ENCODE data around the gene ISG15.
"Not testable (repeated sequence)": the region's sequence is repeated elsewhere in the genome, so short reads cannot be mapped to it uniquely, and the experiment has no call there.

The ISG15 gene

DNA sequence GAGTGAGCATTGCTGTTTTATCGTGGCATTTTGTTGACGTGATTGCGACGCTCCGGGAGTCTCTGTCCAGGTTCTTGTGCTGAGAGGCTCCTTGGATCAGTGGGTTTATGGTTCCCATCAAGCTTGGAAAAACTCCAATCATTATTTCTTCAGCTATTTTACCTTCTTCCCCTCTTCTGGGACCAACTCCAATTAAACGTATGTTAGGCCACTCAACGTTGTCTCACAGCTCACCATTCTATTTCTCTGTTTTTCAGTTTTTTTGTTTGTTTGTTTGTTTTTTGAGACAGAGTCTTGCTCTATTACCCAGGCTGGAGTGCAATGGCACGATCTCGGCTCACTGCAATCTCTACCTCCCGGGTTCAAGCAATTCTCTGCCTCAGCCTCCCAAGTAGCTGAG lies 21.4 kb upstream of the ISG15 start:
- ChIA-PET CTCF (interaction anchor here (1.4 kb wide), 1 partner anchor 9 kb away, joined by 3 read pairs; no protein-coding TSS in a partner anchor), POLR2A (no interaction called here)
- no peak for DNase-seq (ENCODE audit: extremely low spot score)

DNA sequence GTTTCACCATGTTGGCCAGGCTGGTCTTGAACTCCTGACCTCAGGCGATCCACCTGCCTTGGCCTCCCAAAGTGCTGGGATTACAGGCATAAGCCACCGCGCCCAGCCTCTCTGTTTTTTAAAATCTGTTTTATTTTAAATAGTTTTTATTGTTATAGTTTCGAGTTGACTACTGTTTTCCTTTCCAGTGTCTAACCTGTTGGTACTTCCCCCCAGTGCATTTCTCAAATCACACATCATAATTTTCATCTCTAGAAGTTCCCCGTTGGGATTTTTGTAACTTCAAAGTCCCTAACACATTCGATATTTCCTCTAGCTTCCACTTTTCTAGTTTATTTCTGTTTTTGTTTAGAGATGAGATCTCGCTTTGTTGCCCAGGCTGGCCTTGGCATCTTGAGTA lies 20.9 kb upstream of the ISG15 start:
- ChIA-PET POLR2A (interaction anchor here (0.8 kb wide), 1 partner anchor 13 kb away, joined by 3 read pairs; no protein-coding TSS in a partner anchor), CTCF (interaction anchor here (1.2 to 1.4 kb wide), 2 partner anchors 8 to 9 kb away, joined by 3 to 4 read pairs; no protein-coding TSS in a partner anchor)
- no peak for DNase-seq (ENCODE audit: extremely low spot score)
- TF ChIP-seq HDGF (IDR thresholded peaks at IDR 0.05; ENCODE audit: borderline replicate concordance) = no peak
- TF ChIP-seq CTBP1 (IDR thresholded peaks at IDR 0.05; ENCODE audit: borderline replicate concordance) = no peak
- no peak for TF ChIP-seq NFRKB (IDR thresholded peaks at IDR 0.05)
- no peak for TF ChIP-seq FOXM1 (IDR thresholded peaks at IDR 0.05; ENCODE audit: borderline replicate concordance)
- TF ChIP-seq ZNF384 (IDR thresholded peaks at IDR 0.05) = no peak
- TF ChIP-seq, protein P1, sequence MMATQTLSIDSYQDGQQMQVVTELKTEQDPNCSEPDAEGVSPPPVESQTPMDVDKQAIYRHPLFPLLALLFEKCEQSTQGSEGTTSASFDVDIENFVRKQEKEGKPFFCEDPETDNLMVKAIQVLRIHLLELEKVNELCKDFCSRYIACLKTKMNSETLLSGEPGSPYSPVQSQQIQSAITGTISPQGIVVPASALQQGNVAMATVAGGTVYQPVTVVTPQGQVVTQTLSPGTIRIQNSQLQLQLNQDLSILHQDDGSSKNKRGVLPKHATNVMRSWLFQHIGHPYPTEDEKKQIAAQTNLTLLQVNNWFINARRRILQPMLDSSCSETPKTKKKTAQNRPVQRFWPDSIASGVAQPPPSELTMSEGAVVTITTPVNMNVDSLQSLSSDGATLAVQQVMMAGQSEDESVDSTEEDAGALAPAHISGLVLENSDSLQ (IDR thresholded peaks at IDR 0.05) = no peak
- no peak for TF ChIP-seq TARDBP (IDR thresholded peaks at IDR 0.05)
- no peak for TF ChIP-seq ARNT (IDR thresholded peaks at IDR 0.05)
- TF ChIP-seq L3MBTL2 (conservative IDR thresholded peaks at IDR 0.05) = no peak
- TF ChIP-seq SUZ12 (IDR thresholded peaks at IDR 0.05) = no peak
- TF ChIP-seq ELF4 (IDR thresholded peaks at IDR 0.05) = no peak
- no peak for TF ChIP-seq SP1 (IDR thresholded peaks at IDR 0.05)
- no peak for TF ChIP-seq LEF1 (IDR thresholded peaks at IDR 0.05; ENCODE audit: borderline replicate concordance)
- no peak for TF ChIP-seq FOXK2 (IDR thresholded peaks at IDR 0.05)
- no peak for TF ChIP-seq FOXA1 (IDR thresholded peaks at IDR 0.05)

More for the DNA sequence above, 21.4 kb upstream of the ISG15 start:
- no peak for TF ChIP-seq TARDBP (IDR thresholded peaks at IDR 0.05)
- TF ChIP-seq ARNT (IDR thresholded peaks at IDR 0.05) = no peak
- TF ChIP-seq CTBP1 (IDR thresholded peaks at IDR 0.05; ENCODE audit: borderline replicate concordance) = no peak
- TF ChIP-seq HDGF (IDR thresholded peaks at IDR 0.05; ENCODE audit: borderline replicate concordance) = no peak
- TF ChIP-seq NFRKB (IDR thresholded peaks at IDR 0.05) = no peak
- TF ChIP-seq FOXM1 (IDR thresholded peaks at IDR 0.05; ENCODE audit: borderline replicate concordance) = no peak
- TF ChIP-seq BHLHE40 (IDR thresholded peaks at IDR 0.05; ENCODE audit: borderline replicate concordance) = no peak
- TF ChIP-seq, protein P1 (IDR thresholded peaks at IDR 0.05) = no peak
- no peak for TF ChIP-seq L3MBTL2 (conservative IDR thresholded peaks at IDR 0.05)
- no peak for TF ChIP-seq FOXK2 (IDR thresholded peaks at IDR 0.05)
- TF ChIP-seq ELF4 (IDR thresholded peaks at IDR 0.05) = no peak
- TF ChIP-seq LEF1 (IDR thresholded peaks at IDR 0.05; ENCODE audit: borderline replicate concordance) = no peak
- no peak for TF ChIP-seq FOXA1 (IDR thresholded peaks at IDR 0.05)
- no peak for TF ChIP-seq ZNF384 (IDR thresholded peaks at IDR 0.05)
- no peak for TF ChIP-seq SP1 (IDR thresholded peaks at IDR 0.05)
- no peak for TF ChIP-seq SUZ12 (IDR thresholded peaks at IDR 0.05)

DNA sequence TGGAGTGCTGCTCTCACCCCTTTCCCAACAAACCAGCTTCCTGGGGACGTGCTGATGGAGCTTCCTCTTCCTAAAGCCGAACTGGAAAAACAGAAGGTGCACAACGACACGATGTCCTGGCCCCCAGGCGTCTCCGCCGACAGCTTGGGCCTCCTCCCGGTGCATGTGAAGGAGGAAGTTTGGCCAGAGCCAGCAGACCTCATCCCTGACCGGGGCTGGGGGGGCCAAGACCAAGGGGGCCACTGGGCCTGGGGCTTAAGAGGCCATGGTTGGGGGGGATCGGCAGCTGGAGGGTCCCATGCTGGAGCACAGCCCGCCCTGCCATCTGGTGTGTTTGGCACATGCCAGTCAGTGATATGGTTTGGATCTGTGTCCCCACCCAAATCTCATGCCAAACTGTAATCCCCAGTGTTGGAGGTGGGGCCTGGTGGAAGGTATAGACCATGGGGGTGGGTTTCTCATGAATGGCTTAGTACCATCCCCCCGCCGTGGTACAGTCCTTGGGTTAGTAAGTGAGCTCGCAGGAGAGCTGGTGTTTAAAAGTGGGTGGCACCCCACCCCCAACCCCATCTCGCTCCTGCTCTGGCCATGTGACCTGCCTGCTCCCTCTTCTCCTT lies 19.8 kb upstream of the ISG15 start:
- ChIA-PET CTCF (interaction anchor here (0.7 to 1.2 kb wide), 2 partner anchors 9 to 257 kb away, joined by 3 to 4 read pairs; no protein-coding TSS in a partner anchor), POLR2A (interaction anchor here (0.8 kb wide), 1 partner anchor 14 kb away, joined by 3 read pairs; no protein-coding TSS in a partner anchor)
- no peak for DNase-seq (ENCODE audit: extremely low spot score)
- no peak for TF ChIP-seq FOXK2 (IDR thresholded peaks at IDR 0.05)

DNA sequence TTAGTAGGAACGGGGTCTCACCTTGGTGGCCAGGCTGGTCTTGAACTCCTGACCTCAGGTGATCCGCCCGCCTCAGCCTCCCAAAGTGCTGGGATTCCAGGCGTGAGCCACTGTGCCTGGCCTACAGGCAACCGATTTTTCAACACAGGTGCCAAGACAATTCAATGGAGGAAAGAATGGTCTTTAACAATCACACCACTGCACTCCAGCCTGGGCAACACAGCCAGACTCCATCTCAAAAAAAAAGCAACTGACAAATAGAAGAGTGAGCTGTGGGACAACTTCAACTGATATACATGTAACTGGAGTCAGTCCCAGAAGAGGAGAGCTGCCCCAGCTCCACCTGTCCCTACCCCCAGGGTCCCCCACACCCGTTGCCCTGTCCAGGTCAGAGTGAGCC lies 18.8 kb upstream of the ISG15 start:
- DNase-seq (ENCODE audit: extremely low spot score); CTCF ChIA-PET: not testable (repeated sequence)
- POLR2A ChIA-PET = interaction anchor here (0.6 to 0.9 kb wide), 3 partner anchors 11 to 90 kb away, joined by 3 to 4 read pairs (median 3); partner anchors contain the start of gene PERM1

DNA sequence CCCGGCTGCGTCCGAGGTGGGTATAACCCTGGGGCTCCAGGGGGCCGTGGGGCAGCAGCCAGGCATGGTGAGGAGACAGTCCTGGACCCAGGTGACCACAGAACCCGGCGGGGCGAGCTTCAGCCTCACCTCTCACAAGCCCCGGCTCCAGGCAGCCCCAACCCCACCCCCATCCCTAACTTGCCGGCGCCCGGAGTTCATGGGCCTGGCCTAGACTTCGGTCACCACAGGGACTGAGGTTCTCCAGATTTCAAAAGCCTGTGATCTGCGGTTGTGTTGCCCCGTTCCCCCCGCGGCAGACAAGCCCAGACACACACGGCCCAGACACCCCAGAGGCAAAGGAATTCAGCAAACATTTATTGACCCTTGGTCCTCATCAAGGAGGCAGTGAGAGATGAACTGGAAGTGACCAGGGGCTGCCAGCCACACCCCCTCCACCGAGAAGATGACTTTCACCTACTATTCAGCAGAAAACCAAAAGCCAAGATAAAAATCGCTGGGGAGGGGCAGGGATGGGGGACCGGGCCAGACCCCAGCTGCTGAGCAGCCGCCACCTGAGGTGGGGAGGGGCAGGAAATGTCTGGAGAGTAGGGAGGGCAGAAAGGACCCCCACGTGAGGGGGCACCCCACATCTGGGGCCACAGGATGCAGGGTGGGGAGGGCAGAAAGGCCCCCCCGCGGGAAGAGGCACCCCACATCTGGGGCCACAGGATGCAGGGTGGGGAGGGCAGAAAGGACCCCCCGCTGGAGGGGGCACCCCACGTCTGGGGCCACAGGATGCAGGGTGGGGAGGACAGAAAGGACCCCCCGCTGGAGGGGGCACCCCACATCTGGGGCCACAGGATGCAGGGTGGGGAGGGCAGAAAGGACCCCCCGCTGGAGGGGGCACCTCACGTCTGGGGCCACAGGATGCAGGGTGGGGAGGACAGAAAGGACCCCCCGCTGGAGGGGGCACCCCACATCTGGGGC lies 17.3 kb upstream of the ISG15 start:
- TF ChIP-seq SP1 (IDR thresholded peaks at IDR 0.05) (no peak), TARDBP (IDR thresholded peaks at IDR 0.05) (no peak), SUZ12 (IDR thresholded peaks at IDR 0.05) (no peak), ZNF384 (IDR thresholded peaks at IDR 0.05) (no peak), HDGF (IDR thresholded peaks at IDR 0.05; ENCODE audit: borderline replicate concordance) (no peak), FOXM1 (IDR thresholded peaks at IDR 0.05; ENCODE audit: borderline replicate concordance) (no peak), ELF4 (IDR thresholded peaks at IDR 0.05) (no peak), BHLHE40 (IDR thresholded peaks at IDR 0.05; ENCODE audit: borderline replicate concordance) (no peak)
- CTCF ChIA-PET = interaction anchor here (0.7 to 1.5 kb wide), 2 partner anchors 11 to 91 kb away, joined by 4 to 6 read pairs; no protein-coding TSS in a partner anchor
- DNase-seq (ENCODE audit: extremely low spot score) = no peak
- POLR2A ChIA-PET = interaction anchor here (1.4 to 1.9 kb wide), 2 partner anchors 23 to 29 kb away, joined by 6 to 7 read pairs; partner anchors contain the start of gene AGRN

Measured in HEK293T (cell line).